HG03354 (cell line): ENCODE data around the gene IGSF6.
"Not testable (repeated sequence)": the region's sequence is repeated elsewhere in the genome, so short reads cannot be mapped to it uniquely, and the experiment has no call there.

Experiments used
- ATAC-seq: cut with Tn5 transposase; IDR thresholded peaks from one replicate; pipeline ENCODE4 v1.9.1; 2021; ENCODE audit warnings: mild to moderate bottlenecking; ENCODE audit not compliant: unreplicated experiment, poor library complexity, severe bottlenecking

Gene IGSF6, protein sequence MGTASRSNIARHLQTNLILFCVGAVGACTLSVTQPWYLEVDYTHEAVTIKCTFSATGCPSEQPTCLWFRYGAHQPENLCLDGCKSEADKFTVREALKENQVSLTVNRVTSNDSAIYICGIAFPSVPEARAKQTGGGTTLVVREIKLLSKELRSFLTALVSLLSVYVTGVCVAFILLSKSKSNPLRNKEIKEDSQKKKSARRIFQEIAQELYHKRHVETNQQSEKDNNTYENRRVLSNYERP

DNA sequence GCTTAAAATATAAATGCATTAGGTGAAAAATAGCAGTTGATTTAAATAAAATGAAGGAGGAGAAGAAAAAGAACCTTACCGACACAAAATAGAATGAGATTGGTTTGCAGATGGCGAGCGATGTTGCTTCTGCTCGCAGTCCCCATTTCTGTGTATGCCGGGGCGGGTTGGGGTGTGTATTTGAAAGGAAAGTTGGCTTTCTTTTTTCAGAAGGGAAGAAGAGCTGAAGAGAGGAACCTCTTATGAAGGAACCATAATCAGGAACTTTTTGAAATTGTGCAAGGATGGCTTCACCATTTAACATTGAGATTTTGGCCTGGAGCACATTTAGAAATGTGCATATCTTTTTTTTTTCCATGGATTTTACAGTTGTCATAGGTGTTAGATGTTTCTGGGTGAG, at the start of gene IGSF6:
Gene IGSF6, minus strand, starts transcription at position 156 of the 400 bp plus-strand sequence. Its CDS starts 10 bp downstream, at position 146.
- no peak for ATAC-seq

DNA sequence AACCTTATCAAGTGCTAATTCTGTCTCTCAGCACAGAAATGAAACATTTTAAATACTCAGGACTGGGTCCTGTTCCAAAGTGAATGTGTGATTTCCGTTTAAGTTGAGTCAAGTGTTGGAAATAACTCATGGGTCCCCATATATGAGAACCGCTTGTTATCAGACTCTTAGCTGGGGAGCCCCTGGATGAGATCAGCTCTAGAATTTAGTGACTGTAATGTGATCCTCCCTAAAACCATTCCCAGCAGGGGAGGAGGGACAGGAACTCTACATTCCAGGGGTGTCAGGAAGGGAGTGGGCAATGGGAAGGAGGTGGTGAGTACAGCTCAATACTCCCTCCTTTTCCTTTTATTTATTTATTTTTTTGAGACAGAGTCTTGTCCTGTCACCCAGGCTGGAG, 48.9 kb upstream of the IGSF6 start:
- no peak for ATAC-seq

DNA sequence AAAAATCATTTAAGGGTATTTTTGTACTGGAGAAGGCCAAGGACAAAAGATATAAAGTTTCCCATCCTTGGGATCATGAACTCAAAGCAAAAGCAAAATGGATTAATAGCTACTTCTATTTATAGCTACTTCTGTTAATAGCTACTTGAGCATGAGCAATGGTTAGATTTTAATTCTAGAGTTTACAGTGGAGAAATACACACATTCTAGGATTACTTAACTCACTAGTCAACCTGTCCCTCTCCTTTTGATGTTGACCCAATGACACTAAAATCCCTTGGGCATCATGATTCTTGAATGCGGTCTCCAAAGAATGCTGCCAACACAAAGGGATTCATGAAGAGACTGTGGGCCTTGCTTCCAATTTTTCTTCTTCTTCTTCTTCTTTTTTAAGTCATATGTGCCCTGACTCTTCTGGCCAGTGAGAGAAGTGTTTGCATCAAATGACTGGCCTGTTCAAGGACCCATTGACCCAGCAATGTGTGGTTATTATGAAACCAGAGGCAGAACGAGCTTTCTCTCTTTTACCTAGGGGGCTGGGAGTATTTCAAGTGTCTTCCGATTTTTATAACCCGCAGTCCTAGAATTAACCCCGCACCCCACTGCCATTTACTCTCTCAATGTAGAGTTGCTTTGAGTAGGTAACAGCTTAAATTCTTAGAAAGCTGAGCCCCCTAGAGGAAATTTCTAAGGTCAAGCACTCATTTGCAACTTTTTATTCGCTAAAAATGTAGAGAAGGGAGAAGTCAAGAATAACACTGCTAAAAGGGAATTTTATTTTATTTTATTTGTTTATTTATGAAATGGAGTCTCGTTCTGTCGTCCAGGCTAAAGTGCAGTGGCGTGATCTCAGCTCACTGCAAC, 46.0 kb upstream of the IGSF6 start:
- ATAC-seq = no peak

- no peak for ATAC-seq
These were observed 44.6 kb upstream of the IGSF6 start for GRCh38 chr16:21697032-21697431.

DNA sequence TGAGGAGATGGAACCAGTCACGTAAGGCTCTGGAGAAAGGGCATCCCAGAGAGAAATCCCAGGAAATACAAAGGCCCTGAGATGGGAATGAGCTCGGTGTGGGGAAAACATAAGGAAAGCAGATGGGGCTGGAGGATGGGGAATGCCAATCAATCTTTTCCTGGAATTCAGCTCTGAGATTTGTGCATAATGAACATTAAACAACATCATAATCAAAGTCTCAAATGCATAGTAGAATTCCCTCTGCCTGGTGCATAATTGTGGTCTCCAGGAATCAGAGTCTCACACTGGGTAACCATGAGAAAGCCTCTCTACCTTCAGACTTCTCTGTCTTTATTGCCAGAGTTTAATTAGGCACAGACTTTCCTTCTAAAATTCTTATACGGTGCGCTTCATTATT, 42.2 kb upstream of the IGSF6 start:
- no peak for ATAC-seq

DNA sequence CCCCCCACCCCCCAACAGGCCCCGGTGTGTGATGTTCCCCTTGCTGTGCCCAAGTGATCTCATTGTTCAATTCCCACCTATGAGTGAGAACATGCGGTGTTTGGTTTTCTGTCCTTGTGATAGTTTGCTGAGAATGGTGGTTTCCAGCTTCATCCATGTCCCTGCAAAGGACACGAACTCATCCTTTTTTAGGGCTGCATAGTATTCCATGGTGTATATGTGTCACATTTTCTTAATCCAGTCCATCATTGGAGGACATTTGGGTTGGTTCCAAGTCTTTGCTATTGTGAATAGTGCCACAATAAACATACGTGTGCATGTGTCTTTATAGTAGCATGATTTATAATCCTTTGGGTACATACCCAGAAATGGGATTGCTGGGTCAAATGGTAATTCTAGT, 38.6 kb upstream of the IGSF6 start:
- ATAC-seq = not testable (repeated sequence)

GRCh38 chr16:21689107-21689506, 36.7 kb upstream of the IGSF6 start:
- no peak for ATAC-seq

- ATAC-seq = no peak
These were observed 32.6 kb upstream of the IGSF6 start for GRCh38 chr16:21685034-21685455.

- no peak for ATAC-seq
These were observed 31.8 kb upstream of the IGSF6 start for GRCh38 chr16:21684199-21684598.

DNA sequence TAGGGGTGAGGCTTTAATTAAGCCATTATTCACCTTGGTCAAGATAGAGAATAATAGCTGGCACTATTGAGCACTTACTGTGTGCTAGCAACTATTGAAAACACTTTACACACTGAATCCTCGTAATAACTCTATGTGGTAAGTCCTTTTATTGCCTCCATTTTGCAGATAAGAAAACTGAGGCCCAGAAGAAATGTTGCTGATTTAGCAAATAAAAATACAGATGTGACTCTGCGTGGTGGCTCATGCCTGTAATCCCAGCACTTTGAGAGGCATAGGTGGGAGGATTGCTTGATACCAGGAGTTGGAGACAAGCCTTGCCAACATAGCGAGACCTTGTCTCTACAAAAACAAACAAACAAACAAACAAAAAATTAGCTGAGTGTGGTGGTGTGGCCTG, 30.8 kb upstream of the IGSF6 start:
- no peak for ATAC-seq

DNA sequence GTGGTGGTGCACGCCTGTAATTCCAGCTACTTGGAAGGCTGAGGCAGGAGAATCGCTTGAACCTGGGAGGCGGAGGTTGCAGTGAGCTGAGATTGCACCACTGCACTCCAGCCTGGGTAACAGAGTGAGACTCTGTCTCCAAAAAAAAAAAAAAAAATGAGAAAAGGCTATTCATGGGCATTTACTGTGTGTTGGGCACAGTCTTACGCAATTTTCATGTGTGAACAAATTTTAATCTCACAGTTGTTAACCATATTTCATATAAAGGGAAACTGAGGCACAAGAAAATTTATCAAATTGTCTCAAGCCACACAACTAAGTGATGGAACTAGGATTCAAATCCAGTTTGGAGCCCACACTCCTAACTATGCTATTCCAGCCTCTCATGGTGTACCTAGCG, 28.3 kb upstream of the IGSF6 start:
- ATAC-seq = not testable (repeated sequence)

DNA sequence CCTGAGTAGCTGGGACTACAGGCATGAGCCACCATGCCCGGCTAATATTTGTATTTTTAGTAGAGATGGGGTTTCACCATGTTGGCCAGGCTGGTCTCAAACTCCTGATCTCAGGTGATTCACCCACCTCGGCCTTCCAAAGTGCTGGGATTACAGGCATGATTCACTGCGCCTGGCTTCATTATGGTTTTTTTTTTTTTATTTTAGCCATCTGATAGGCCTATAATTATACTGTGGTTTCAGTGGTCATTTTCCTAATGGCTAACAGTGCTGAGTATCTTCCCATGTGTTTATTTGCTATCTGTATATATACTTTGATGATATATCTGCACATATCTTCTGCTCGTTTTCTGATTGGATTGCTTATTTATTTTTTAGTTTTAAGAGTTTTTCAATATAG, 22.0 kb upstream of the IGSF6 start:
- not testable (repeated sequence) for ATAC-seq

DNA sequence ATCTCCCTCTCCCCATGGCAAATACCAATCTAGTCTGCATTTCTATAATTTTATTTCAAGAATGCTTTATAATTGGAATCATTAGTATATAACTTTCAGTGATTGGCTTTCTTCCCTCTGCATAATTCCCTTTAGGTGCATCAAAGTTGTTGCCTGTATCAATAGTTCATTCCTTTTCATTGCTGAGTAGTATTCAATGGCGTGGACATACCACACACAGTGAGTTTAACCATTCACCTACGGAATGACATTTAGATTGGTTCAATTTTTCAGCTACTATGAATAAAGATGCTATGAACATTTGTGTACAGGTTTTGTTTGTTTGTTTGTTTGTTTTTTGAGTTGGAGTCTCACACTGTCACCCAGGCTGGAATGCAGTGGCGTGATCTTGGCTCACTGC, 21.1 kb upstream of the IGSF6 start:
- no peak for ATAC-seq

GRCh38 chr16:21667575-21667974, 15.2 kb upstream of the IGSF6 start:
- no peak for ATAC-seq

DNA sequence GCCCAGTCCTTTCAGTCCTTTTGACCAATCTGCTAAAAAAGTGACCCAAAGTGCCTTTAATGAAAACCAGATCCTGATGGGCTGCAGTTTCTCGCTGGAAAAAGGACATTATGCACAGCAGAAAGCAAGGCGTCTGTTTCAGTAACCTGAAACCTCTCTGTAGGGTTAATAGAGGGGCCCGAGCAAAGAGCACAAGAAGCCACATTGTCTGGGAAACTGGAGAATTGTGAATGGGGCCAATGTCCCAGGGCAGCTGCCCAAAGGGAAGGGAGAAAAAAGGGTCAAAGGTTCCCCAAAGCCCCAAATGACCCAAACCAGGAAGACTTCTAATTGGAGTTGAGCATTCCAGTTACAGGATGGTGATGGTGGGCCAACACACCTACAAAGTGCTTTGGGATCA, 14.4 kb upstream of the IGSF6 start:
- no peak for ATAC-seq

- no peak for ATAC-seq
These were observed 12.5 kb upstream of the IGSF6 start for GRCh38 chr16:21664801-21665492.

DNA sequence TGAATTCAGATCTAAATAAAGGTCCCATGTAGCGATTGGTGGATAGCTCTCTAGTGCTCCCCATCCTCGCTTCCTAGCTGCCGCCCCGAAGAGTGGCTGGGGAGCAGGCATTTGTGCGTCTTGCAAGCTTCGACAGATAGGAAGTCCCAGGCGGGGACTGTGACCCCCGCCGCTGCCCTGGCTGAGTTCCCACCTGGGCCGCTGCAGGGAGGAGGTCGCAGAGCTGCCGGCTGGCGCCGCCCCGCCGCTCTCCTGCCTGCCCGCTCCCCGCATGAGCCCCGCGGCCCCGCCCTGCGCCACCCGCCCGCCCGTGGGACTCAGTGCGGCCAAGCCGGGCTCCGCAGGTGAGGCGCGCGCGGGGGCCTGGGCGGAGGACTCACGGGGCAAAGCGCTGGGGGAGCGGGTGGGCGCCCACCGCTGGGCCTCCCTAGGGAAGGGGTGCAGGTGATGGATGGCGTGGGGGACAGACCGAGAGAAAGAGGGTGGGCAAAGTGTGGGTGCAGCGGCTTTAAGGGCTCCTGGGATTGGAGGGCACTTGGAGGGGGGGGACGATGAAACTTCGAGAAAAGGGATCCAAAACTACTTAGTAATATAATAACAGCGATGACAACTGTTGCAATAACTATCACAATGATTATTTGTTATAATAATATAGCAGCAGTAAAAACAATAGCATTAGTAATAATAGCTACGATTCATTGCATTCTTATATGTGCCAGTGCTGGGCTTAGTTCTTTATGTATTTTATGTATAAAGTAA, 11.7 kb upstream of the IGSF6 start, which contains the start of gene OTOA:
Gene OTOA, plus strand, starts transcription at position 80 of the 759 bp plus-strand sequence. CDS start 14,547 bp downstream, outside the sequence.
- no peak for ATAC-seq

DNA sequence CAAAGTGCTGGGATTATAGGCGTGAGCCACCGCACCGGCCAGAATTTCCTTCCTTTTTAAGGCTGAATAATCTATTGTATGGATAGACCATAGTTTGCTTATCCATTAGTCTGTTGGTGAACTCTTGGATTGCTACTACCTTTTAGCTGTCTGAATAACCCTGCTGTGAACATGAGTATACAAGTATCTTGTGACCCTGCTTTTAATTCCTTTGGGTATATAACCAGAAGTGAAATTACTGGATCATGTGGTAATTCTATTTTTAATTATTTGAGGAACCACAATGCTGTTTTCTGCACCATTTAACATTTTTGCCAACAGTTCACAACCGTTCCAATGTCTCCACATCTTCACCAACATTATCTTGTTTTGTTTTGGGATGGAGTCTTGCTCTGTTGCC, 6.7 kb upstream of the IGSF6 start:
- no peak for ATAC-seq

DNA sequence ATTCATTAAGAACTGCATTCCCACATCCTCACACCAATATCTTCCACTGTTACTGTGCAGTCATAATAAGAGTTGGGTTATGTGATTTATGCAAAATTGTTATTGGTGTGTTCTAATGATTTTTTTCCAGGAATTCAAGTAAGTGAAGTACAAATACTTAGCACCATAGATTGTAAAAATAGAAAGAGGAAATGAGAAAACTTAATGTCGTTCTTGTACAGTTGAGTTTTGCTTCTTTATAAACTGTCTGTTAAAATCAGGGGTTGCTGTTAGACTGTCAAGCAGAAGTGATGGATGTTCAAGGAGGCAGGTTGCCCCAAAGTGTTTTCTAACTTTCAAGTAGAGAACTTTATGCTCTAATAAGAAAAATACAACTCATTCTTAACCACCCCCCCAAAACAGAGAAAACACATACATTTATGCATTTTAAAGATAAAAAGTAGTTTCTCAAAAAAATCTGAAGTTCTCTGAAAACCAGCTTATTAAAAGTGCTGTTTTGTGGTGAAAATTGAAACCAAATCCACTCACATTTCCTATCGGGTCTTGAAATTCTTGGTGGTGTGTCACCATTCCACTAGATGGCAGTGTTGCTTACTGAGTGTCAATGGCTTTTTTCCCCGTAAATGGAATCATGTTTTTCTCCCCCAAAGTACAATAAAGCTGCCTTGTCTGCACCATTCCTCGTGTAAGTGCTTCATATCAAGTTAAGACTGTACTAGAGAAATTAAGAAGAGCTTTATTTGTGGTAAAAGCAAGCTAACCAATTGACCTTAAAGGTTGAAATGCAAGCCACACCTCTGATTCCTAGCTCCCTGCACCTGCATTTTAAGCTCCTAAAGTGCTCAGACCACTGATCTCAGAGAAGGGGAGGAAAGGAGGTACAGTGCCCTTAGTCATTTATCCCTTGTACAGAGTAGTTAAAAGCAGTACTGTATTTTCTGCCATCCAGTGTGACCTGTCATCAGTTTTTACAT, 4.7 kb upstream of the IGSF6 start:
- peak; percentile 77 for ATAC-seq
